Ovary (tissue), 3 donors: Measurements from ENCODE around the gene ARFIP2.

ENCODE experiments used
- CTCF ChIP-seq, 3 donors: fragments of 450-650 bp in 2 of 3; fragments of 200-600 bp in 1 of 3; IDR thresholded peaks; one replicate each; pipeline versions ENCODE4 v1.5.1 to v1.8.0; 2016 to 2022; ENCODE audit warnings: antibody characterized with exemption in 3 of 3, mild to moderate bottlenecking in 1 of 3
- POLR2A ChIP-seq: fragments of 450-650 bp; IDR thresholded peaks from one replicate; pipeline ENCODE4 v1.6.1; 2017; ENCODE audit warnings: antibody characterized with exemption, mild to moderate bottlenecking, moderate library complexity
- donor health status: DM: no; HTN: no; CAD: no.

GRCh38 chr11:6448574-6448973, 32.6 kb downstream of the ARFIP2 start:
- TF ChIP-seq POLR2A: no peak
- TF ChIP-seq CTCF (IDR thresholded peaks at IDR 0.05): no peak
